ENCODE measurements around the gene PTBP2. TPM values are rescaled to one million over a fixed set of nuclear protein-coding genes. Genes with fewer than 3 reads are reported as not detected.

The PTBP2 gene
- total RNA-seq, 1 donor from 2014 or later = 75.5 TPM

GRCh38 chr1:96708482-96708881 lies 13.1 kb upstream of the PTBP2 start:
- no peak for DNase-seq (ENCODE audit: low read depth, low spot score)
- no peak overlapping the region for H3K4me3 Mint-ChIP-seq
- no peak overlapping the region for H3K27ac Mint-ChIP-seq (ENCODE audit: unreplicated experiment)
- no peaks in the 10 kb centered on the region for H3K9me3 Mint-ChIP-seq
- TF ChIP-seq, protein P1, sequence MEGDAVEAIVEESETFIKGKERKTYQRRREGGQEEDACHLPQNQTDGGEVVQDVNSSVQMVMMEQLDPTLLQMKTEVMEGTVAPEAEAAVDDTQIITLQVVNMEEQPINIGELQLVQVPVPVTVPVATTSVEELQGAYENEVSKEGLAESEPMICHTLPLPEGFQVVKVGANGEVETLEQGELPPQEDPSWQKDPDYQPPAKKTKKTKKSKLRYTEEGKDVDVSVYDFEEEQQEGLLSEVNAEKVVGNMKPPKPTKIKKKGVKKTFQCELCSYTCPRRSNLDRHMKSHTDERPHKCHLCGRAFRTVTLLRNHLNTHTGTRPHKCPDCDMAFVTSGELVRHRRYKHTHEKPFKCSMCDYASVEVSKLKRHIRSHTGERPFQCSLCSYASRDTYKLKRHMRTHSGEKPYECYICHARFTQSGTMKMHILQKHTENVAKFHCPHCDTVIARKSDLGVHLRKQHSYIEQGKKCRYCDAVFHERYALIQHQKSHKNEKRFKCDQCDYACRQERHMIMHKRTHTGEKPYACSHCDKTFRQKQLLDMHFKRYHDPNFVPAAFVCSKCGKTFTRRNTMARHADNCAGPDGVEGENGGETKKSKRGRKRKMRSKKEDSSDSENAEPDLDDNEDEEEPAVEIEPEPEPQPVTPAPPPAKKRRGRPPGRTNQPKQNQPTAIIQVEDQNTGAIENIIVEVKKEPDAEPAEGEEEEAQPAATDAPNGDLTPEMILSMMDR (conservative IDR thresholded peaks at IDR 0.05) = no peak
- H3K4me1 Mint-ChIP-seq = no peaks in the 10 kb centered on the region
- H3K27me3 Mint-ChIP-seq (ENCODE audit: low read depth) = no peaks in the 10 kb centered on the region
- H3K36me3 Mint-ChIP-seq (ENCODE audit: low read depth) = no peaks in the 10 kb centered on the region

DNA sequence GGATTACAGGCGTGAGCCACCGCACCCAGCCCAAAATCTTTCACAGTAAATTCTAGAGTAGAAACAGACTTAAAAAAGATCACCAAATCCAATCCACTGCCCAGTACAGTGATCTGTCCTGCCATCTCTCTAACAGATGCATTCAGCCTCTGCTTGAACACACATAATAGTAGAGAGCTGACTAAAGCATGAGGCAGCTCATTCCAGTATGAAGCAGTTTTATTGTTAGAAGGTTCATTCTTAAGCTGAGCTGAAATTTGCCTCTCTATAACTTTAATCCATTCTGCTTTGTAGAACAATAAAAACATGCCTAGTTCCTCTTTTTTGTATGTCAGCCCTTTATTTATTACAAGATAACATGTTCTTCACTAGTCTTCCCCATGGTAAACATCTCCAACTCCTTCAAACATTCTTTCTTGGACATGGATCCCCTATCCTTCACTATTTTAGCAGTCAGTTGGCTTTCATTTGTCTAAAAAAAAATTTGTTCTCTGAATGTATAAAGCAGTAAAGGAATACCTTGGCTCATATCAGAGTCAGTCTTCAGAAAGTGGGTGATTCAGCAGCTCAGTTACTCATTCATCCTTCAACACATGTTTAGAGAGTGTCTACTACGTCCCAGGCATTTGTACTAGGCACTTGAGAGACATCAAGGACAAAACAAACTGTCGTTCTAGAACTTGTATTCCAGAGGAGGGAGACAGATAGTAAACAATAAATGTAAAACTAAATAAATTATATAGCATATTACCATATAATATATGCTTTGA lies 10.7 kb upstream of the PTBP2 start:
- TF ChIP-seq, protein P1 (conservative IDR thresholded peaks at IDR 0.05) = no peak
- H3K4me3 Mint-ChIP-seq = no peak overlapping the region
- H3K36me3 Mint-ChIP-seq (ENCODE audit: low read depth) = no peaks in the 10 kb centered on the region
- no peak overlapping the region for H3K27ac Mint-ChIP-seq (ENCODE audit: unreplicated experiment)
- no peaks in the 10 kb centered on the region for H3K4me1 Mint-ChIP-seq
- H3K9me3 Mint-ChIP-seq = no peaks in the 10 kb centered on the region
- no peaks in the 10 kb centered on the region for H3K27me3 Mint-ChIP-seq (ENCODE audit: low read depth)
- no peak for DNase-seq (ENCODE audit: low read depth, low spot score)

DNA sequence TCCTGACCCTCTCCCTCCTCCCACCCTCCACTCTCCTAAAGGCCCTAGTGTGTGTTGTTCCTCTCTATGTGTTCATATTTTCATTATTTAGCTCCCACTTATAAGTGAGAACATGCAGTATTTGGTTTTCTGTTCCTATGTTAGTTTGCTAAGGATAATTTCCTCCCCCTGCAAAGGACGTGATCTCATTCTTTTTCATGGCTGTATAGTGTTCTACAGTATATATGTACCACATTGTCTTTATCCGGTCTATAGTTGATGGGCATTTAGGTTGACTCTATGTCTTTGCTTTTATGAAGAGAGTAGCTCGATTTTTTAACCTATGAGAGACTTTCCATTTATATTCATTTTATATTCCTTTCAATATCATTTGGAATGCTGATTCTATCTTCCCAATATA lies 7.9 kb upstream of the PTBP2 start:
- Mint-ChIP-seq H3K27ac (ENCODE audit: unreplicated experiment) (no peak overlapping the region), H3K4me1 (no peaks in the 10 kb centered on the region), H3K9me3 (no peaks in the 10 kb centered on the region), H3K36me3 (ENCODE audit: low read depth) (no peaks in the 10 kb centered on the region), H3K27me3 (ENCODE audit: low read depth) (no peaks in the 10 kb centered on the region), H3K4me3 (no peak overlapping the region)
- TF ChIP-seq, protein P1 (conservative IDR thresholded peaks at IDR 0.05) = no peak
- DNase-seq (ENCODE audit: low read depth, low spot score) = no peak

GRCh38 chr1:96714881-96715280 lies 6.7 kb upstream of the PTBP2 start:
- Mint-ChIP-seq H3K36me3 (ENCODE audit: low read depth) (no peaks in the 10 kb centered on the region), H3K4me3 (no peak overlapping the region), H3K4me1 (no peaks in the 10 kb centered on the region), H3K27me3 (ENCODE audit: low read depth) (no peaks in the 10 kb centered on the region), H3K27ac (ENCODE audit: unreplicated experiment) (no peak overlapping the region), H3K9me3 (no peaks in the 10 kb centered on the region)
- TF ChIP-seq, protein P1 (conservative IDR thresholded peaks at IDR 0.05) = no peak
- no peak for DNase-seq (ENCODE audit: low read depth, low spot score)

DNA sequence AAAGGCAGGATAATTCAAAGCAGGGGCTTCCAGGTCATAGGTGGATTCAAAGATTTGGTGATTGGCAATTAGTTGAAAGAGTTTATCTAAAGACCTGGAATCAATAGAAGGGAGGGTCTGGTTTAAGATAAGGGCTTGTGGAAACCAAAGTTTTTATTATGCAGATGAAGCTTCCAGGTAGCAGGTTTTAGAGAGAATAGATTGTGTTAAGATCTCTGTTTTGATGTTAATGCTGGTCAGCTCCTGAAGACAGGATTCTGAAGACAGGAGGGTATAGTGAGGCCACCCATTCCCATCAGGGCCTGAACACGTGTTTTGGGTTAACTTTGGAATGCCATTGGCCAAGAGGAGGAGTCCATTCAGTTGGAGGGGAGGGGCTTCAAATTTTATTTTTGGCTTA lies 6.1 kb upstream of the PTBP2 start:
- Mint-ChIP-seq H3K27ac (ENCODE audit: unreplicated experiment) (no peak overlapping the region), H3K36me3 (ENCODE audit: low read depth) (no peaks in the 10 kb centered on the region)

More for the DNA sequence above, 6.1 kb upstream of the PTBP2 start:
- Mint-ChIP-seq H3K4me3 (no peak overlapping the region), H3K4me1 (peaks cover under 1% of the 10 kb centered on the region), H3K27me3 (ENCODE audit: low read depth) (no peaks in the 10 kb centered on the region), H3K9me3 (no peaks in the 10 kb centered on the region)
- no peak for DNase-seq (ENCODE audit: low read depth, low spot score)
- TF ChIP-seq, protein P1 (conservative IDR thresholded peaks at IDR 0.05) = no peak

Data from neural crest cell (in vitro differentiated cells).